IMR-90 (cell line): ENCODE data around the gene DUSP2. TPM values are rescaled to one million over a fixed set of nuclear protein-coding genes. Genes with fewer than 3 reads are reported as not detected.

Experiments used
- ATAC-seq: fragments of 200-7000 bp; cut with Tn5 transposase; 2 replicates; pipeline ENCODE4 v1.9.1; 2020; ENCODE audit warnings: low read depth, mild to moderate bottlenecking, moderate library complexity
- BruUV-seq: library from RNA; stranded (reverse); fragments of 400-500 nt; replicated peaks from 2 replicates; lab custom pipeline; 2021; lab: Mats Ljungman, UMichigan
- CTCF ChIA-PET: fragments of 300-600 bp; formaldehyde crosslinking; extraction: SDS; loops from one replicate; lab custom pipeline; 2021; ENCODE audit warnings: antibody characterized with exemption; lab: Yijun Ruan, JAX
- POLR2A ChIA-PET: fragments of 300-600 bp; sonication (Branson Sonifier 250); formaldehyde crosslinking; loops from one replicate; lab custom pipeline; 2022; ENCODE audit warnings: antibody characterized with exemption; ENCODE audit not compliant: unreplicated experiment; lab: Charles Lee
- DNase-seq: peaks from one replicate; pipeline ENCODE4 v3.0.0; 2013
- H2AFZ ChIP-seq: replicated peaks from 2 replicates; pipeline ENCODE3; 2013; ENCODE audit warnings: low read length, mild to moderate bottlenecking; ENCODE audit not compliant: poor library complexity
- H2AK5ac ChIP-seq: 2 replicates; pipeline ENCODE4 v1.6.1; 2013; ENCODE audit warnings: low read depth, low read length, inconsistent platforms
- H2AK9ac ChIP-seq: replicated peaks from 2 replicates; pipeline ENCODE3; 2013; ENCODE audit warnings: mild to moderate bottlenecking, low read depth, low read length, moderate library complexity; ENCODE audit not compliant: poor library complexity
- H2BK120ac ChIP-seq: 2 replicates; pipeline ENCODE4 v1.6.1; 2013; ENCODE audit warnings: low read depth, low read length, inconsistent platforms
- H2BK15ac ChIP-seq: 3 replicates; pipeline ENCODE4 v1.6.1; 2013; ENCODE audit warnings: low read depth, low read length, inconsistent platforms
- H2BK20ac ChIP-seq: 2 replicates; pipeline ENCODE4 v1.6.1; 2013; ENCODE audit warnings: low read depth, mild to moderate bottlenecking, inconsistent platforms, low read length, moderate library complexity
- H2BK5ac ChIP-seq: 2 replicates; pipeline ENCODE4 v1.6.1; 2013; ENCODE audit warnings: mild to moderate bottlenecking, low read depth, low read length, inconsistent platforms; ENCODE audit not compliant: poor library complexity, severe bottlenecking
- H3K14ac ChIP-seq: replicated peaks from 2 replicates; pipeline ENCODE4 v1.6.1; 2013; ENCODE audit warnings: low read depth, low read length, inconsistent platforms
- H3K18ac ChIP-seq: 2 replicates; pipeline ENCODE4 v1.6.1; 2013; ENCODE audit warnings: low read depth, low read length, control low read depth
- H3K23ac ChIP-seq: 2 replicates; pipeline ENCODE4 v1.6.1; 2013; ENCODE audit warnings: low read depth, low read length, inconsistent platforms
- H3K27ac ChIP-seq: 2 replicates; pipeline ENCODE4 v1.5.1; 2013; ENCODE audit warnings: mild to moderate bottlenecking, control low read depth, low read length; ENCODE audit not compliant: insufficient read depth
- H3K27me3 ChIP-seq: 2 replicates; pipeline ENCODE4 v1.6.1; 2013; ENCODE audit warnings: low read length; ENCODE audit not compliant: control insufficient read depth, insufficient read depth
- H3K36me3 ChIP-seq: 2 replicates; pipeline ENCODE4 v1.6.1; 2013; ENCODE audit warnings: low read length, mixed read lengths; ENCODE audit not compliant: control insufficient read depth, insufficient read depth
- H3K4ac ChIP-seq: 2 replicates; pipeline ENCODE4 v1.6.1; 2013; ENCODE audit warnings: low read depth, low read length, inconsistent platforms
- H3K4me1 ChIP-seq: 2 replicates; pipeline ENCODE4 v1.6.1; 2013; ENCODE audit warnings: low read length, mixed read lengths; ENCODE audit not compliant: control insufficient read depth, insufficient read depth
- H3K4me2 ChIP-seq: 2 replicates; pipeline ENCODE4 v1.6.1; 2013; ENCODE audit warnings: low read depth, mild to moderate bottlenecking, control low read depth, low read length, moderate library complexity
- H3K4me3 ChIP-seq: 2 replicates; pipeline ENCODE4 v1.5.1; 2013; ENCODE audit warnings: low read depth, mild to moderate bottlenecking, control low read depth, low read length, moderate library complexity; ENCODE audit not compliant: insufficient read depth
- H3K56ac ChIP-seq: 2 replicates; pipeline ENCODE4 v1.6.1; 2013; ENCODE audit warnings: low read length, inconsistent platforms; ENCODE audit not compliant: insufficient read depth; ENCODE audit errors: extremely low read depth
- H3K79me1 ChIP-seq, 2 experiments: 2 replicates each; pipeline ENCODE4 v1.6.1; 2013; ENCODE audit warnings: low read length in 2 of 2, inconsistent platforms in 1 of 2, low read depth in 1 of 2
- H3K9ac ChIP-seq: 2 replicates; pipeline ENCODE4 v1.6.1; 2013; ENCODE audit warnings: low read depth, low read length, control low read depth
- H3K9me1 ChIP-seq: 2 replicates; pipeline ENCODE4 v1.6.1; 2013; ENCODE audit warnings: low read length, inconsistent platforms; ENCODE audit not compliant: insufficient read depth
- H3K9me3 ChIP-seq: 2 replicates; pipeline ENCODE4 v1.6.1; 2013; ENCODE audit warnings: low read length; ENCODE audit not compliant: control insufficient read depth, insufficient read depth
- H4K20me1 ChIP-seq: 2 replicates; pipeline ENCODE4 v1.6.1; 2013; ENCODE audit warnings: low read length, inconsistent platforms; ENCODE audit not compliant: insufficient read depth
- H4K5ac ChIP-seq: 2 replicates; pipeline ENCODE4 v1.6.1; 2013; ENCODE audit warnings: mild to moderate bottlenecking, low read depth, low read length, control low read depth
- H4K8ac ChIP-seq, 2 experiments: 2 replicates each; pipeline ENCODE4 v1.6.1; 2013; ENCODE audit warnings: low read depth in 2 of 2, low read length in 2 of 2, control low read depth in 1 of 2, inconsistent platforms in 1 of 2
- H4K91ac ChIP-seq: 2 replicates; pipeline ENCODE4 v1.6.1; 2013; ENCODE audit warnings: low read depth, low read length, inconsistent platforms; ENCODE audit not compliant: insufficient read depth
- BHLHE40 ChIP-seq: fragments of 150-350 bp; IDR thresholded peaks from 2 replicates; pipeline ENCODE4 v1.6.1; 2016; ENCODE audit warnings: mild to moderate bottlenecking, low read depth, low read length
- CEBPB ChIP-seq: IDR thresholded peaks from 2 replicates; pipeline ENCODE4 v1.6.1; 2012; ENCODE audit warnings: low read depth, low read length, improper control_type of control experiment
- CHD1 ChIP-seq: IDR thresholded peaks from 2 replicates; pipeline ENCODE4 v1.6.1; 2012; ENCODE audit warnings: low read depth, low read length, improper control_type of control experiment
- ELK1 ChIP-seq: fragments of 150-350 bp; IDR thresholded peaks from 2 replicates; pipeline ENCODE4 v1.6.1; 2016; ENCODE audit warnings: low read depth, mild to moderate bottlenecking, low read length, moderate library complexity, borderline replicate concordance
- FOS ChIP-seq: fragments of 150-350 bp; IDR thresholded peaks from 2 replicates; pipeline ENCODE4 v1.6.1; 2016; ENCODE audit warnings: low read depth, low read length
- MAFK ChIP-seq: IDR thresholded peaks from 2 replicates; pipeline ENCODE4 v1.6.1; 2012; ENCODE audit warnings: low read depth, low read length, improper control_type of control experiment
- MAZ ChIP-seq: IDR thresholded peaks from 2 replicates; pipeline ENCODE4 v1.6.1; 2012; ENCODE audit warnings: low read depth, mild to moderate bottlenecking, low read length, improper control_type of control experiment, moderate library complexity, borderline replicate concordance
- MXI1 ChIP-seq: IDR thresholded peaks from 2 replicates; pipeline ENCODE4 v1.6.1; 2012; ENCODE audit warnings: low read depth, mild to moderate bottlenecking, low read length, moderate library complexity, borderline replicate concordance
- NFE2L2 ChIP-seq: fragments of 150-350 bp; IDR thresholded peaks from 2 replicates; pipeline ENCODE4 v1.6.1; 2016; ENCODE audit warnings: low read depth, mild to moderate bottlenecking, low read length
- POLR2A ChIP-seq: IDR thresholded peaks from 2 replicates; pipeline ENCODE4 v1.6.1; 2012; ENCODE audit warnings: mild to moderate bottlenecking, low read depth, low read length
- RAD21 ChIP-seq: IDR thresholded peaks from 2 replicates; pipeline ENCODE4 v1.6.1; 2012; ENCODE audit warnings: low read length, improper control_type of control experiment
- RCOR1 ChIP-seq: IDR thresholded peaks from 2 replicates; pipeline ENCODE4 v1.6.1; 2012; ENCODE audit warnings: mild to moderate bottlenecking, low read length, improper control_type of control experiment; ENCODE audit not compliant: insufficient replicate concordance
- RFX5 ChIP-seq: IDR thresholded peaks from 2 replicates; pipeline ENCODE4 v1.8.0; 2012; ENCODE audit warnings: low read depth, mild to moderate bottlenecking, low read length, moderate library complexity
- SMC3 ChIP-seq: fragments of 150-350 bp; IDR thresholded peaks from 2 replicates; pipeline ENCODE4 v1.6.1; 2016; ENCODE audit warnings: low read depth, mild to moderate bottlenecking, antibody characterized with exemption, low read length, moderate library complexity
- USF2 ChIP-seq: fragments of 150-350 bp; IDR thresholded peaks from 2 replicates; pipeline ENCODE4 v1.6.1; 2017; ENCODE audit warnings: mild to moderate bottlenecking, antibody characterized with exemption, low read length, low read depth
- WGBS, 2 experiments: methylation state at CpG; one replicate each; pipeline versions ENCODE4 v1.1.5 to v1.1.7; 2013; ENCODE audit warnings: missing lambda C conversion rate in 2 of 2; ENCODE audit not compliant: insufficient read length in 1 of 2; ENCODE audit errors: extremely low coverage in 2 of 2; 5-methylcytosine and 5-hydroxymethylcytosine counted together
- dilution Hi-C: fragments of 300-500 bp; cut with HindIII; formaldehyde crosslinking; loops from one replicate; pipeline ENCODE4 v1.14.3; 2018; ENCODE audit warnings: low sequenced_read_pairs; ENCODE audit not compliant: unreplicated experiment
- in situ Hi-C: fragments of 300-500 bp; cut with MboI; formaldehyde crosslinking; loops from 3 replicates; pipeline ENCODE4 v1.14.3; 2019; ENCODE audit warnings: low sequenced_read_pairs, inconsistent platforms, mixed read lengths
- intact Hi-C: fragments of 100-400 bp; cut with micrococcal nuclease; formaldehyde crosslinking; loops from 2 replicates; pipeline ENCODE4 v1.10.0; 2022
- polyA plus RNA-seq, 3 experiments: library from polyadenylated mRNA; depleted of rRNA; stranded (reverse); fragments of >200 nt; gene quantifications; 2 replicates each; pipeline ENCODE4 v1.2.3, GENCODE V29; 2012; ENCODE audit warnings: low replicate concordance in 1 of 3
- total RNA-seq: library from RNA; depleted of rRNA; stranded (reverse); fragments of >200 nt; gene quantifications from 2 replicates; pipeline ENCODE4 v1.2.3, GENCODE V29; 2012
- TF ChIP-seq, protein P1 (sequence below): conservative IDR thresholded peaks from 2 replicates; pipeline ENCODE4 v1.5.1; 2012; ENCODE audit warnings: mild to moderate bottlenecking, low read depth, low read length, improper control_type of control experiment

DUSP2 gene
- total and polyA plus RNA-seq, 2 of the 4 experiments (the other 2 are of a cell fraction), result 1.8 to 3.8 TPM

GRCh38 chr2:96103187-96103601, 42.0 kb downstream of the DUSP2 start:
- no peak overlapping the region for H4K5ac ChIP-seq
- H3K9me3 ChIP-seq, result peaks cover 15% of the 10 kb centered on the region
- H3K4me1 ChIP-seq, result peaks cover 2% of the 10 kb centered on the region; the same call in 1 of the 2 replicates
- no peak overlapping the region for H2BK20ac ChIP-seq
- no peak overlapping the region for H3K9ac ChIP-seq
- no peak overlapping the region for H3K4me2 ChIP-seq
- no peak overlapping the region for H3K4ac ChIP-seq
- H3K23ac ChIP-seq, result no peak overlapping the region
- no peak overlapping the region for H2BK120ac ChIP-seq
- H3K27me3 ChIP-seq, result peaks cover 29% of the 10 kb centered on the region
- no TSS peak for BruUV-seq
- no peaks in the 10 kb centered on the region for H3K36me3 ChIP-seq
- dilution Hi-C loops, result no loop called here
- no peak for DNase-seq
- no peaks in the 10 kb centered on the region for H4K20me1 ChIP-seq
- no peak overlapping the region for H2AK5ac ChIP-seq
- H4K8ac ChIP-seq, result no peak overlapping the region
- H2AK9ac ChIP-seq, result no peak overlapping the region
- TF ChIP-seq USF2 (no peak), MXI1 (no peak), RCOR1 (no peak), CHD1 (no peak), MAFK (no peak), CEBPB (no peak), RFX5 (no peak), POLR2A (no peak), MAZ (no peak), ELK1 (no peak), SMC3 (no peak), RAD21 (no peak), FOS (no peak), BHLHE40 (no peak), NFE2L2 (no peak)
- TF ChIP-seq, protein P1, sequence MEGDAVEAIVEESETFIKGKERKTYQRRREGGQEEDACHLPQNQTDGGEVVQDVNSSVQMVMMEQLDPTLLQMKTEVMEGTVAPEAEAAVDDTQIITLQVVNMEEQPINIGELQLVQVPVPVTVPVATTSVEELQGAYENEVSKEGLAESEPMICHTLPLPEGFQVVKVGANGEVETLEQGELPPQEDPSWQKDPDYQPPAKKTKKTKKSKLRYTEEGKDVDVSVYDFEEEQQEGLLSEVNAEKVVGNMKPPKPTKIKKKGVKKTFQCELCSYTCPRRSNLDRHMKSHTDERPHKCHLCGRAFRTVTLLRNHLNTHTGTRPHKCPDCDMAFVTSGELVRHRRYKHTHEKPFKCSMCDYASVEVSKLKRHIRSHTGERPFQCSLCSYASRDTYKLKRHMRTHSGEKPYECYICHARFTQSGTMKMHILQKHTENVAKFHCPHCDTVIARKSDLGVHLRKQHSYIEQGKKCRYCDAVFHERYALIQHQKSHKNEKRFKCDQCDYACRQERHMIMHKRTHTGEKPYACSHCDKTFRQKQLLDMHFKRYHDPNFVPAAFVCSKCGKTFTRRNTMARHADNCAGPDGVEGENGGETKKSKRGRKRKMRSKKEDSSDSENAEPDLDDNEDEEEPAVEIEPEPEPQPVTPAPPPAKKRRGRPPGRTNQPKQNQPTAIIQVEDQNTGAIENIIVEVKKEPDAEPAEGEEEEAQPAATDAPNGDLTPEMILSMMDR, result no peak
- no peak overlapping the region for H3K56ac ChIP-seq
- ChIA-PET CTCF (no interaction called here), POLR2A (no interaction called here)
- in situ Hi-C loops, result loop anchor here (25.0 kb wide), 1 partner anchor 91 kb away; no protein-coding TSS in a partner anchor
- H2BK5ac ChIP-seq, result no peak overlapping the region
- no peak overlapping the region for H3K4me3 ChIP-seq
- no peak overlapping the region for H3K18ac ChIP-seq
- intact Hi-C loops, result no loop called here
- ATAC-seq, result no peak
- peak overlapping the region; percentile 21 for H2AFZ ChIP-seq
- no peaks in the 10 kb centered on the region for H3K9me1 ChIP-seq
- no peak overlapping the region for H3K27ac ChIP-seq
- no peaks in the 10 kb centered on the region for H3K79me1 ChIP-seq
- WGBS, 2 experiments, result 100% methylated on average over 1 of the region's 8 CpGs; no CpG with 5 or more reads in 1 of the 2 experiments
- no peak overlapping the region for H4K91ac ChIP-seq
- H2BK15ac ChIP-seq, result no peak overlapping the region
- H3K14ac ChIP-seq, result no peak overlapping the region
